ENCODE data around the gene TRIM5.

- no peak for TF ChIP-seq CTCF (IDR thresholded peaks at IDR 0.05)
- no peak for TF ChIP-seq POLR2A (IDR thresholded peaks at IDR 0.05)
These were observed 20.8 kb upstream of the TRIM5 start for GRCh38 chr11:5705688-5706087.
